Activated T-cell treated with anti-CD3 and anti-CD28 coated beads for 48 hours (primary cell): Measurements from ENCODE around the gene MAGED1.
"Not testable (repeated sequence)": the region's sequence is repeated elsewhere in the genome, so short reads cannot be mapped to it uniquely, and the experiment has no call there.

Experiments
- DNase-seq: peaks from one replicate; pipeline ENCODE4 v3.0.0-alpha.2; 2020; ENCODE audit warnings: low read depth

MAGED1 gene

GRCh38 chrX:51894697-51895336, 1.4 kb downstream of the MAGED1 start:
- no peak for DNase-seq

- no peak for DNase-seq
Measured at GRCh38 chrX:51896626-51897025, 3.2 kb downstream of the MAGED1 start.

GRCh38 chrX:51899741-51900140, 6.3 kb downstream of the MAGED1 start:
- DNase-seq = no peak

GRCh38 chrX:51902510-51903050, 9.2 kb downstream of the MAGED1 start:
- no peak for DNase-seq

GRCh38 chrX:51905152-51905551, 11.7 kb downstream of the MAGED1 start:
- DNase-seq = not testable (repeated sequence)

- DNase-seq = no peak
Measured at GRCh38 chrX:51905711-51906110, 12.3 kb downstream of the MAGED1 start.

- no peak for DNase-seq
Measured at GRCh38 chrX:51917604-51918003, 24.2 kb downstream of the MAGED1 start.

GRCh38 chrX:51922561-51922960, 29.1 kb downstream of the MAGED1 start:
- DNase-seq = no peak

GRCh38 chrX:51931566-51932150, 38.2 kb downstream of the MAGED1 start:
- no peak for DNase-seq
